A549 (cell line): Measurements from ENCODE around the gene GBGT1.

Source experiments
- CEBPB ChIP-seq, 2 experiments: fragments of >200 bp in 1 of 2; sonication (Bioruptor Twin) in 1 of 2; formaldehyde crosslinking in 1 of 2; IDR thresholded peaks; 2 replicates each; pipeline ENCODE4 v1.6.1; 2012 to 2016
- CHD2 ChIP-seq: fragments of 150-350 bp; IDR thresholded peaks from 2 replicates; pipeline ENCODE4 v1.6.1; 2014; ENCODE audit warnings: low read length; ENCODE audit not compliant: partially characterized antibody
- ESRRA ChIP-seq: fragments of 150-350 bp; IDR thresholded peaks from 2 replicates; pipeline ENCODE4 v1.6.1; 2014; ENCODE audit warnings: mild to moderate bottlenecking, low read length, borderline replicate concordance
- JUN ChIP-seq, 2 experiments: fragments of >200 bp; sonication (Bioruptor Twin); formaldehyde crosslinking; IDR thresholded peaks; 2 replicates in 1 of 2; 3 replicates in 1 of 2; pipeline ENCODE4 v1.6.1; 2016 to 2017
- JUNB ChIP-seq: fragments of >200 bp; sonication (Bioruptor Twin); formaldehyde crosslinking; IDR thresholded peaks from 2 replicates; pipeline ENCODE4 v1.6.1; 2016
- KDM1A ChIP-seq: fragments of 200-600 bp; sonication (generic); IDR thresholded peaks from 2 replicates; pipeline ENCODE4 v1.6.1; 2016; ENCODE audit warnings: low read depth, mild to moderate bottlenecking
- MAZ ChIP-seq: fragments of 150-350 bp; IDR thresholded peaks from 2 replicates; pipeline ENCODE4 v1.6.1; 2014; ENCODE audit warnings: antibody characterized with exemption, low read depth, low read length, borderline replicate concordance
- MYC ChIP-seq: IDR thresholded peaks from 2 replicates; pipeline ENCODE4 v1.6.1; 2012; ENCODE audit warnings: mild to moderate bottlenecking, inconsistent platforms, low read length, improper control_type of control experiment, borderline replicate concordance
- POLR2A ChIP-seq: IDR thresholded peaks from 2 replicates; pipeline ENCODE4 v1.6.1; 2012; ENCODE audit warnings: mild to moderate bottlenecking, low read length
- RAD21 ChIP-seq, 2 experiments: fragments of >200 bp in 1 of 2; sonication (Bioruptor Twin) in 1 of 2; formaldehyde crosslinking in 1 of 2; IDR thresholded peaks in 1 of 2; conservative IDR thresholded peaks in 1 of 2; 2 replicates in 1 of 2; 3 replicates in 1 of 2; pipeline ENCODE4 v1.6.1; 2012 to 2018; ENCODE audit warnings: inconsistent platforms in 1 of 2
- RARB ChIP-seq: fragments of 250-450 bp; sonication (Bioruptor Pico); IDR thresholded peaks from 2 replicates; pipeline ENCODE4 v1.8.0; 2021; ENCODE audit warnings: mild to moderate bottlenecking, moderate library complexity
- TF ChIP-seq, protein P1 (sequence below): fragments of >200 bp; sonication (Bioruptor Twin); formaldehyde crosslinking; IDR thresholded peaks from 3 replicates; pipeline ENCODE4 v1.5.1; 2016
- TF ChIP-seq, protein P2 (sequence below): IDR thresholded peaks from 2 replicates; pipeline ENCODE4 v1.6.1; 2012

DNA sequence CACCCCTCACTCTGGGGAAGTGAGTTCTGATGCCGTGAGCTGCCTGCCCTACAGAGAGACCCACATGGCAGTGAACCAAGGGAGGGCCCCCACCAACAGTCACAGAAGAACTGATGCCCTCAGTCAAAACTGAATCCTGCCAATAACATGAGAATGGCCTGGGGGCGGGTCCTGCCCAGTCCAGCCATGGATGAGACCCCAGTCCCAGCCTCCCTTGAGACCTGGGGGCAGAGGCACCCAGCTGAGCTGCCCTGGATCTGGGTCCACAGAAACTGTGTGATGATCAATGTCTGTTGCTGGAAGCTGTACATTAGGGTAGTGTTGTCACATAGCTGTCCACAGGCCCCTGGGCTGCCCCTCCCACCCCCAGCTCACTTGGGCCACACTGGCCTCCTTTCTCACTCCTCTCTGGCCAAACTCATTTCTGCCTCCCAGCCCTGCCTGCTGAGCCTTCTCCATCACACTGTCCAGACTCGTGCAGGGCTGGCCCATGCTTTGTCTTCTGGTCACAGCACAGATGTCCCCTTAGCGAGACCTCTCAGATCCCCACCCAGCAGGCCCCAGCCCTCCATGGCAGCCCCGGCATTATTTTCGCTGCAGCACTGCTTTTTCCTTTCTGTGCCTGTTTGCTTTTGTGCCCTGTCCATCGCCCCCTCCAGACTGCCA lies 16.8 kb downstream of the GBGT1 start:
- TF ChIP-seq MAZ (no peak), MYC (no peak), RARB (CRISPR knock-in tag) (no peak), JUNB (no peak), RAD21 (conservative IDR thresholded peaks at IDR 0.05 in 1 of 2, IDR thresholded peaks at IDR 0.05 in 1 of 2) (no peak), KDM1A (no peak), CEBPB (IDR thresholded peaks at IDR 0.05) (no peak), POLR2A (no peak), JUN (IDR thresholded peaks at IDR 0.05) (no peak), ESRRA (no peak), CHD2 (no peak)
- TF ChIP-seq, protein P1, sequence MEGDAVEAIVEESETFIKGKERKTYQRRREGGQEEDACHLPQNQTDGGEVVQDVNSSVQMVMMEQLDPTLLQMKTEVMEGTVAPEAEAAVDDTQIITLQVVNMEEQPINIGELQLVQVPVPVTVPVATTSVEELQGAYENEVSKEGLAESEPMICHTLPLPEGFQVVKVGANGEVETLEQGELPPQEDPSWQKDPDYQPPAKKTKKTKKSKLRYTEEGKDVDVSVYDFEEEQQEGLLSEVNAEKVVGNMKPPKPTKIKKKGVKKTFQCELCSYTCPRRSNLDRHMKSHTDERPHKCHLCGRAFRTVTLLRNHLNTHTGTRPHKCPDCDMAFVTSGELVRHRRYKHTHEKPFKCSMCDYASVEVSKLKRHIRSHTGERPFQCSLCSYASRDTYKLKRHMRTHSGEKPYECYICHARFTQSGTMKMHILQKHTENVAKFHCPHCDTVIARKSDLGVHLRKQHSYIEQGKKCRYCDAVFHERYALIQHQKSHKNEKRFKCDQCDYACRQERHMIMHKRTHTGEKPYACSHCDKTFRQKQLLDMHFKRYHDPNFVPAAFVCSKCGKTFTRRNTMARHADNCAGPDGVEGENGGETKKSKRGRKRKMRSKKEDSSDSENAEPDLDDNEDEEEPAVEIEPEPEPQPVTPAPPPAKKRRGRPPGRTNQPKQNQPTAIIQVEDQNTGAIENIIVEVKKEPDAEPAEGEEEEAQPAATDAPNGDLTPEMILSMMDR, result no peak
- TF ChIP-seq, protein P2, sequence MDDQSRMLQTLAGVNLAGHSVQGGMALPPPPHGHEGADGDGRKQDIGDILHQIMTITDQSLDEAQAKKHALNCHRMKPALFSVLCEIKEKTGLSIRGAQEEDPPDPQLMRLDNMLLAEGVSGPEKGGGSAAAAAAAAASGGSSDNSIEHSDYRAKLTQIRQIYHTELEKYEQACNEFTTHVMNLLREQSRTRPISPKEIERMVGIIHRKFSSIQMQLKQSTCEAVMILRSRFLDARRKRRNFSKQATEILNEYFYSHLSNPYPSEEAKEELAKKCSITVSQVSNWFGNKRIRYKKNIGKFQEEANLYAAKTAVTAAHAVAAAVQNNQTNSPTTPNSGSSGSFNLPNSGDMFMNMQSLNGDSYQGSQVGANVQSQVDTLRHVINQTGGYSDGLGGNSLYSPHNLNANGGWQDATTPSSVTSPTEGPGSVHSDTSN, result no peak
